Loucy (cell line): Measurements from ENCODE around the gene MAP2.

Experiments used
- H2AFZ ChIP-seq: fragments of 200-600 bp; sonication (generic); 2 replicates; pipeline ENCODE4 v1.6.0; 2016; ENCODE audit warnings: antibody characterized with exemption, mild to moderate bottlenecking, low read length, moderate library complexity
- H3F3A ChIP-seq: fragments of 200-600 bp; 2 replicates; pipeline ENCODE4 v1.6.0; 2016; ENCODE audit warnings: antibody characterized with exemption, low read depth, mild to moderate bottlenecking
- H3K27me3 ChIP-seq: fragments of 200-600 bp; sonication (generic); 2 replicates; pipeline ENCODE4 v1.6.1; 2014; ENCODE audit warnings: low read length, mild to moderate bottlenecking; ENCODE audit not compliant: insufficient read depth, poor library complexity, severe bottlenecking
- H3K36me3 ChIP-seq: fragments of 200-600 bp; sonication (generic); 2 replicates; pipeline ENCODE4 v1.6.1; 2016; ENCODE audit warnings: low read length; ENCODE audit not compliant: insufficient read depth
- H3K4me1 ChIP-seq: fragments of 200-600 bp; sonication (generic); 2 replicates; pipeline ENCODE4 v1.5.1; 2014; ENCODE audit warnings: low read length, mild to moderate bottlenecking; ENCODE audit not compliant: insufficient read depth, poor library complexity, severe bottlenecking
- H3K4me2 ChIP-seq: fragments of 200-600 bp; sonication (generic); 2 replicates; pipeline ENCODE4 v1.6.0; 2014; ENCODE audit warnings: antibody characterized with exemption, low read length, low read depth, mild to moderate bottlenecking; ENCODE audit not compliant: poor library complexity, severe bottlenecking
- H3K4me3 ChIP-seq: fragments of 200-600 bp; sonication (generic); 2 replicates; pipeline ENCODE4 v1.5.1; 2014; ENCODE audit warnings: low read length, mild to moderate bottlenecking, mixed read lengths; ENCODE audit not compliant: poor library complexity, severe bottlenecking
- H3K79me2 ChIP-seq: fragments of 200-600 bp; sonication (generic); 2 replicates; pipeline ENCODE4 v1.6.1; 2014; ENCODE audit warnings: low read length; ENCODE audit not compliant: insufficient read depth
- H3K9ac ChIP-seq: fragments of 200-600 bp; sonication (generic); 2 replicates; pipeline ENCODE4 v1.6.0; 2014; ENCODE audit warnings: mild to moderate bottlenecking, low read depth, low read length, moderate library complexity; ENCODE audit not compliant: poor library complexity, severe bottlenecking
- H3K9me2 ChIP-seq: fragments of 200-600 bp; sonication (generic); replicated peaks from 2 replicates; pipeline ENCODE4 v1.6.1; 2016; ENCODE audit warnings: low read depth, low read length, mixed read lengths
- H3K9me3 ChIP-seq: fragments of 200-600 bp; sonication (generic); 2 replicates; pipeline ENCODE4 v1.6.1; 2014; ENCODE audit warnings: mild to moderate bottlenecking, antibody characterized with exemption, low read length, low read depth; ENCODE audit not compliant: insufficient read depth
- H4K20me1 ChIP-seq: fragments of 200-600 bp; sonication (generic); 2 replicates; pipeline ENCODE4 v1.6.0; 2014; ENCODE audit warnings: antibody characterized with exemption, low read length, mild to moderate bottlenecking; ENCODE audit not compliant: insufficient read depth, poor library complexity, severe bottlenecking
- EZH2phosphoT487 ChIP-seq: fragments of 200-600 bp; IDR thresholded peaks from 2 replicates; pipeline ENCODE4 v1.6.1; 2018; ENCODE audit warnings: antibody characterized with exemption, mild to moderate bottlenecking, moderate library complexity, borderline replicate concordance
- TF ChIP-seq, protein P1 (sequence below): fragments of 200-600 bp; sonication (generic); conservative IDR thresholded peaks from 2 replicates; pipeline ENCODE4 v1.5.1; 2014; ENCODE audit warnings: mild to moderate bottlenecking, antibody characterized with exemption, low read length

Gene MAP2

DNA sequence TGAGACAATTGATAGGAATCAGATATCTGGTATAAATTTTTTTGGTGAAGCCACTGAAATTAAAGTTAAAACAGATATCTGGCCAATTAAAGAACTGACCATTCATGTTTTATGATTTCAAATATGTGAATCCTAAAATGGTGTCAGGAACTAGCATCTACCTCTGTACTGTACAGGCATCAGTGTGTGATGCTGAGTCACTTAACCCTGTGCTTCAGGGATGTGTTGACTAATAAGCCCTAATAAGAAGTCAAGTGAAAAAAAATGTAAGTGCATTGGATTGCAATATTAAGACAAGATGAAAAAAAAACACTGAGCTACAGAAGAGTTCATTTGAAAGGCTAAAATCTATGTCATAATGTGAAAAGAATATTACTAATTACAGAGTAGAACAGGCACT is 338.7 kb downstream of the MAP2 start:
- Histone ChIP-seq H3K9ac (no peak overlapping the region), H3K4me3 (no peak overlapping the region), H3F3A (no peaks in the 10 kb centered on the region), H4K20me1 (no peaks in the 10 kb centered on the region), H3K36me3 (no peaks in the 10 kb centered on the region), H2AFZ (no peak overlapping the region), H3K4me2 (no peak overlapping the region), H3K4me1 (no peaks in the 10 kb centered on the region), H3K27me3 (no peaks in the 10 kb centered on the region), H3K79me2 (no peaks in the 10 kb centered on the region), H3K9me3 (no peaks in the 10 kb centered on the region), H3K9me2 (no peaks in the 10 kb centered on the region)
- TF ChIP-seq EZH2phosphoT487: no peak
- TF ChIP-seq, protein P1, sequence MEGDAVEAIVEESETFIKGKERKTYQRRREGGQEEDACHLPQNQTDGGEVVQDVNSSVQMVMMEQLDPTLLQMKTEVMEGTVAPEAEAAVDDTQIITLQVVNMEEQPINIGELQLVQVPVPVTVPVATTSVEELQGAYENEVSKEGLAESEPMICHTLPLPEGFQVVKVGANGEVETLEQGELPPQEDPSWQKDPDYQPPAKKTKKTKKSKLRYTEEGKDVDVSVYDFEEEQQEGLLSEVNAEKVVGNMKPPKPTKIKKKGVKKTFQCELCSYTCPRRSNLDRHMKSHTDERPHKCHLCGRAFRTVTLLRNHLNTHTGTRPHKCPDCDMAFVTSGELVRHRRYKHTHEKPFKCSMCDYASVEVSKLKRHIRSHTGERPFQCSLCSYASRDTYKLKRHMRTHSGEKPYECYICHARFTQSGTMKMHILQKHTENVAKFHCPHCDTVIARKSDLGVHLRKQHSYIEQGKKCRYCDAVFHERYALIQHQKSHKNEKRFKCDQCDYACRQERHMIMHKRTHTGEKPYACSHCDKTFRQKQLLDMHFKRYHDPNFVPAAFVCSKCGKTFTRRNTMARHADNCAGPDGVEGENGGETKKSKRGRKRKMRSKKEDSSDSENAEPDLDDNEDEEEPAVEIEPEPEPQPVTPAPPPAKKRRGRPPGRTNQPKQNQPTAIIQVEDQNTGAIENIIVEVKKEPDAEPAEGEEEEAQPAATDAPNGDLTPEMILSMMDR: no peak

DNA sequence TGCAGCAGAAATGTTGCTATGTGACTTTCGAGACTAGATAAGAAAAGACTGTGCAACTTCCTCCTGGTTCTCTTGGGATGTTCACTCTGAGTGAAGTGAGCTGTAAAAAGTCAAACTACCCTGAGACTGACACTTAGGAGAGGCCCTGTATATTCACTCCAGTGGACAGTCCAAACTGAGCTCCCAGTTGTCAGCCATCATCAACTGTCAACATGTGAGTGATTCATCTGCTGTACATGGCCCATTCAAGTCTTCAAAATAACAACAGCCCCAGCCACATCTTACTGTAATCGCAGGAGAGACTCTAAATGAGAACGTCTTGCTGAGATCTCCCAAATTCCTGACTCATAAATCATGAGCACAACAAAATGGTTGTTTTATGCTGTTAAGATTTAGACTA is 339.3 kb downstream of the MAP2 start:
- H3K9ac ChIP-seq: no peak overlapping the region
- no peaks in the 10 kb centered on the region for H3K27me3 ChIP-seq
- H3K36me3 ChIP-seq: no peaks in the 10 kb centered on the region
- no peaks in the 10 kb centered on the region for H3K9me3 ChIP-seq
- no peaks in the 10 kb centered on the region for H3K4me1 ChIP-seq
- H2AFZ ChIP-seq: no peak overlapping the region
- TF ChIP-seq, protein P1: no peak
- no peak for TF ChIP-seq EZH2phosphoT487
- no peaks in the 10 kb centered on the region for H3F3A ChIP-seq
- no peaks in the 10 kb centered on the region for H3K79me2 ChIP-seq
- H4K20me1 ChIP-seq: no peaks in the 10 kb centered on the region
- H3K4me2 ChIP-seq: no peak overlapping the region
- no peaks in the 10 kb centered on the region for H3K9me2 ChIP-seq
- H3K4me3 ChIP-seq: no peak overlapping the region

DNA sequence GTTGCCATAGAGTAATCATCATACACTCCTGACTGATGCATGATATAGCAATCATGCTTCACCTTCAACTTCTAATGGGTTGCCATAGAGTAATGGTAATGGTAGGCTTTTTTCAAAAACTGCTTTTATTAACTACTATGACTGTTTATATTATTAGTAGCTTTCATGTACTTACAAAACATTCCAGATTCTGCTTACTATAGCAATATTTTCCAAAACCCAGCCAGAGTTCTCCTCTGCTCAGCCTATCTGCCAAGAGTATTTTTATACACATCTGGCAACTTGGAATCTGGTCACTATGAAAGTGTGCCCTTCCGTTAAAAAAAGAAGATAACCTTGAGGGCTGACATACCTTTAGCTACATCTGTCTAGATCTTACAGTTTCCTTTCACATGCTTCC is 342.8 kb downstream of the MAP2 start:
- TF ChIP-seq, protein P1: no peak
- TF ChIP-seq EZH2phosphoT487: no peak
- no peak overlapping the region for H3K9ac ChIP-seq
- no peak overlapping the region for H2AFZ ChIP-seq
- no peaks in the 10 kb centered on the region for H3K9me3 ChIP-seq
- H3K79me2 ChIP-seq: no peaks in the 10 kb centered on the region
- no peaks in the 10 kb centered on the region for H3K36me3 ChIP-seq
- no peaks in the 10 kb centered on the region for H4K20me1 ChIP-seq
- H3K4me2 ChIP-seq: no peak overlapping the region
- H3K27me3 ChIP-seq: no peaks in the 10 kb centered on the region
- no peaks in the 10 kb centered on the region for H3F3A ChIP-seq
- H3K4me3 ChIP-seq: no peak overlapping the region
- no peaks in the 10 kb centered on the region for H3K9me2 ChIP-seq
- H3K4me1 ChIP-seq: no peaks in the 10 kb centered on the region
